ENCODE measurements around the gene BTD.
"Not testable (repeated sequence)": the region's sequence is repeated elsewhere in the genome, so short reads cannot be mapped to it uniquely, and the experiment has no call there.

BTD gene

GRCh38 chr3:15601399-15602145 is at the start of gene BTD, which contains the start of gene HACL1:
TSS of gene BTD (plus strand) at chr3:15601745. CDS start at chr3:15635440, 33,695 bp downstream.
TSS of gene HACL1 (minus strand) at chr3:15601569. CDS start at chr3:15601463, 106 bp downstream.
- DNase-seq (ENCODE audit: low read depth), result peak; percentile 99

GRCh38 chr3:15551902-15552301 is 49.6 kb upstream of the BTD start:
- DNase-seq (ENCODE audit: low read depth), result no peak

- no peak for DNase-seq (ENCODE audit: low read depth)
Observed at GRCh38 chr3:15553749-15554148, 47.8 kb upstream of the BTD start.

- no peak for DNase-seq (ENCODE audit: low read depth)
Observed at GRCh38 chr3:15556512-15556911, 45.0 kb upstream of the BTD start.

GRCh38 chr3:15557511-15557946 is 44.0 kb upstream of the BTD start:
- DNase-seq (ENCODE audit: low read depth), result peak; percentile 22

- DNase-seq (ENCODE audit: low read depth), result no peak
Observed at GRCh38 chr3:15558581-15558980, 43.0 kb upstream of the BTD start.

GRCh38 chr3:15562560-15562959 is 39.0 kb upstream of the BTD start:
- no peak for DNase-seq (ENCODE audit: low read depth)

- DNase-seq (ENCODE audit: low read depth), result no peak
Observed at GRCh38 chr3:15563190-15563589, 38.4 kb upstream of the BTD start.

- no peak for DNase-seq (ENCODE audit: low read depth)
Observed at GRCh38 chr3:15572138-15572537, 29.4 kb upstream of the BTD start.

- no peak for DNase-seq (ENCODE audit: low read depth)
Observed at GRCh38 chr3:15575446-15575845, 26.1 kb upstream of the BTD start.

- DNase-seq (ENCODE audit: low read depth), result no peak
Observed at GRCh38 chr3:15576475-15576874, 25.1 kb upstream of the BTD start.

- no peak for DNase-seq (ENCODE audit: low read depth)
Observed at GRCh38 chr3:15578289-15578867, 23.2 kb upstream of the BTD start.

- DNase-seq (ENCODE audit: low read depth), result no peak
Observed at GRCh38 chr3:15579051-15579450, 22.5 kb upstream of the BTD start.

- DNase-seq (ENCODE audit: low read depth), result no peak
Observed at GRCh38 chr3:15581471-15582394, 19.8 kb upstream of the BTD start.

GRCh38 chr3:15585111-15585845 is 16.3 kb upstream of the BTD start:
- DNase-seq (ENCODE audit: low read depth), result no peak

GRCh38 chr3:15591242-15591641 is 10.3 kb upstream of the BTD start:
- DNase-seq (ENCODE audit: low read depth), result no peak

- no peak for DNase-seq (ENCODE audit: low read depth)
Observed at GRCh38 chr3:15591928-15592327, 9.6 kb upstream of the BTD start.

- DNase-seq (ENCODE audit: low read depth), result no peak
Observed at GRCh38 chr3:15592968-15593367, 8.6 kb upstream of the BTD start.

- no peak for DNase-seq (ENCODE audit: low read depth)
Observed at GRCh38 chr3:15595955-15596354, 5.6 kb upstream of the BTD start.

- no peak for DNase-seq (ENCODE audit: low read depth)
Observed at GRCh38 chr3:15601046-15601398, 523 bp upstream of the BTD start.

- no peak for DNase-seq (ENCODE audit: low read depth)
Observed at GRCh38 chr3:15602146-15602536, 596 bp downstream of the BTD start.

- not testable (repeated sequence) for DNase-seq (ENCODE audit: low read depth)
Observed at GRCh38 chr3:15602816-15603215, 1.3 kb downstream of the BTD start.
